Measurements from ENCODE around the gene MAPK8IP1. TPM values are rescaled to one million over a fixed set of nuclear protein-coding genes. Genes with fewer than 3 reads are reported as not detected.

The MAPK8IP1 gene
- total RNA-seq, 1 experiment from 2014 or later: 2.2 TPM

DNA sequence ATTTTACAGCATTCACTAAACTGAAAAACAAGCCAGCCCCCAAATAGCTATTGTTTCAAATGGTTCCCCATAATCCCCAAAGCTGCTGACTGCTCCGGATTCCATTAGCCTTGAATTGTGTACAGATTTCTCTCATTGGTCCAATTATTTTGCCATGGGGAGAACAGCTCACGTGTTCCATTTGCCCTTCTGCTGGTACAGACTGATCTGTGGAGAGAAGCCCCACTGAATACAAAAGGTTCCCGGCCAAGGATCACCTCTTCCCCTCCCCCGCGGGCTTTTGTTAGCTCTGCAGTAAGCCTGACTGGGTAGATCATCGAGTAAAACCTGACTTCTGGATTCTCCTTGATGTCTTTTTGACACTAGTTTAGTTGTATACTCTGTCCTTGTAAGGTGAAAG is 9.1 kb upstream of the MAPK8IP1 start:
- CTCF ChIA-PET: no interaction called here
- Mint-ChIP-seq H3K36me3 (ENCODE audit: insufficient read depth, unreplicated experiment) (peaks cover 16% of the 10 kb centered on the region), H3K4me1 (ENCODE audit: insufficient read depth, unreplicated experiment) (peaks cover 12% of the 10 kb centered on the region), H3K27ac (ENCODE audit: low read depth, unreplicated experiment) (no peak overlapping the region), H3K4me3 (ENCODE audit: unreplicated experiment) (no peak overlapping the region), H3K27me3 (ENCODE audit: insufficient read depth, unreplicated experiment) (no peaks in the 10 kb centered on the region), H3K9me3 (ENCODE audit: unreplicated experiment) (no peaks in the 10 kb centered on the region)
- POLR2A ChIA-PET: interaction anchor here (0.7 kb wide), 1 partner anchor 14 kb away, joined by 3 read pairs; no protein-coding TSS in a partner anchor
- no TSS peak for BruUV-seq (replicated peaks)
- no peak for DNase-seq (ENCODE audit: unreplicated experiment)
- TF ChIP-seq CTCF (IDR thresholded peaks at IDR 0.05; ENCODE audit: unreplicated experiment): no peak
- intact Hi-C loops (cut with micrococcal nuclease): no loop called here

GRCh38 chr11:45877221-45877620 is 8.2 kb upstream of the MAPK8IP1 start:
- ChIA-PET CTCF (no interaction called here), POLR2A (no interaction called here)
- TF ChIP-seq CTCF (IDR thresholded peaks at IDR 0.05; ENCODE audit: unreplicated experiment): no peak
- Mint-ChIP-seq H3K4me3 (ENCODE audit: unreplicated experiment) (no peak overlapping the region), H3K36me3 (ENCODE audit: insufficient read depth, unreplicated experiment) (peaks cover 12% of the 10 kb centered on the region), H3K27ac (ENCODE audit: low read depth, unreplicated experiment) (no peak overlapping the region), H3K27me3 (ENCODE audit: insufficient read depth, unreplicated experiment) (no peaks in the 10 kb centered on the region), H3K9me3 (ENCODE audit: unreplicated experiment) (no peaks in the 10 kb centered on the region), H3K4me1 (ENCODE audit: insufficient read depth, unreplicated experiment) (peaks cover 12% of the 10 kb centered on the region)
- intact Hi-C loops (cut with micrococcal nuclease): no loop called here
- no peak for DNase-seq (ENCODE audit: unreplicated experiment)
- BruUV-seq (replicated peaks): no TSS peak

- ChIA-PET POLR2A (no interaction called here), CTCF (no interaction called here)
- Mint-ChIP-seq H3K4me1 (ENCODE audit: insufficient read depth, unreplicated experiment) (peaks cover 12% of the 10 kb centered on the region), H3K4me3 (ENCODE audit: unreplicated experiment) (no peak overlapping the region), H3K9me3 (ENCODE audit: unreplicated experiment) (no peaks in the 10 kb centered on the region), H3K27me3 (ENCODE audit: insufficient read depth, unreplicated experiment) (no peaks in the 10 kb centered on the region), H3K36me3 (ENCODE audit: insufficient read depth, unreplicated experiment) (peaks cover 12% of the 10 kb centered on the region), H3K27ac (ENCODE audit: low read depth, unreplicated experiment) (no peak overlapping the region)
- BruUV-seq (replicated peaks): no TSS peak
- intact Hi-C loops (cut with micrococcal nuclease): no loop called here
- DNase-seq (ENCODE audit: unreplicated experiment): no peak
- TF ChIP-seq CTCF (IDR thresholded peaks at IDR 0.05; ENCODE audit: unreplicated experiment): no peak
Observed at GRCh38 chr11:45877845-45878244, 7.6 kb upstream of the MAPK8IP1 start.

DNA sequence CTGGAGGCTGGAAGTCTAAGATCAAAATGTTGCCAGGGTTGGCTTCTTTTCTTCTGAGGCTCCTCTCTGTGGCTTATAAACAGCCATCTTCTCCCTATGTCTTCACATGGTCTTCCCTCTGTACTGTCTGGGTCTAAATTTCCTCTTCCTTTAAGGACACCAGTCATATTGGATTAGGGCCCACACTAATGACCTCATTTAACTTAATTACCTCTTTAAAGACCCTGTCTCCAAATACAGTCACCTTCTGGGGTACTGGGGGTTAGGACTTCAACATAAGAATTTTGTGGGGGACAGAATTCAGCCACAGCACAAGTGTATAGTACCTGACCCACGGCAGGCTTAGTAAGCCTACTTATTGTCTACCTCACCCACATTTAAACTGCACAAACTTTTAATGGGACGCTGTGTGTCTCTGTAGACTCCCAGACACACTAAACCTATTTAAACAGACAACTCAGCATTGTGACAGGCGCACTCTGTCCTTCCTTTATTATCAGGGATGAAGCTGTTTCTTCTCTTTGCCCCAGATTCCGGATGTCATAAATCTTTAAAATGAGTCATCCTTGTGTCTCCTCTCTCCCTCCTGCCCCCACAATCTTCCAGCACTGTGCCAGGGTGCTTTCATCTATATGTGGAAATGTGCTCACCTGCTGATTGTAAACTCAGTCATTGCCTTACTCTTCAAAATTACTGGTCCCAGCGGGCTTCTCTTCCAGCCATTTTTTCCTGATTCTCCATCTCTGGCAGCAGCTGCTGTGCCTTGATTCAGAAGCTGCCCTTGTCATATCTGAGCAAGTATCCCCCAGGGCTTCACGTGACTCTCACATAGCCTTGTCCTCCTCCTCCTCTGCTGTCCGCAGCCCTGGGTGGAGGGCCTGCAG is 5.4 kb upstream of the MAPK8IP1 start:
- Mint-ChIP-seq H3K27me3 (ENCODE audit: insufficient read depth, unreplicated experiment) (no peaks in the 10 kb centered on the region), H3K9me3 (ENCODE audit: unreplicated experiment) (no peaks in the 10 kb centered on the region), H3K36me3 (ENCODE audit: insufficient read depth, unreplicated experiment) (no peaks in the 10 kb centered on the region), H3K4me3 (ENCODE audit: unreplicated experiment) (no peak overlapping the region), H3K4me1 (ENCODE audit: insufficient read depth, unreplicated experiment) (peaks cover 12% of the 10 kb centered on the region), H3K27ac (ENCODE audit: low read depth, unreplicated experiment) (no peak overlapping the region)
- no TSS peak for BruUV-seq (replicated peaks)
- CTCF ChIA-PET: interaction anchor here (0.6 kb wide), 2 partner anchors 157 to 359 kb away, joined by 3 read pairs; no protein-coding TSS in a partner anchor
- no peak for TF ChIP-seq CTCF (IDR thresholded peaks at IDR 0.05; ENCODE audit: unreplicated experiment)
- POLR2A ChIA-PET: interaction anchor here (0.7 to 1.8 kb wide), 3 partner anchors 11 to 38 kb away, joined by 3 to 6 read pairs (median 3); partner anchors contain the start of gene PEX16
- peak; percentile 83 for DNase-seq (ENCODE audit: unreplicated experiment)
- intact Hi-C loops (cut with micrococcal nuclease): no loop called here
